AG20443 (cell line): ENCODE data around the gene BUD13.

Experiments used
- DNase-seq: peaks from one replicate; pipeline ENCODE4 v3.0.0; 2012; ENCODE audit warnings: low spot score, mixed read lengths

BUD13 gene

GRCh38 chr11:116750070-116750718, 22.6 kb downstream of the BUD13 start:
- no peak for DNase-seq

- DNase-seq: no peak
These were observed 30.7 kb downstream of the BUD13 start for GRCh38 chr11:116742104-116742503.

- DNase-seq: no peak
These were observed 32.0 kb downstream of the BUD13 start for GRCh38 chr11:116740741-116741140.

- no peak for DNase-seq
These were observed 33.8 kb downstream of the BUD13 start for GRCh38 chr11:116738975-116739374.

- DNase-seq: no peak
These were observed 36.0 kb downstream of the BUD13 start for GRCh38 chr11:116736763-116737162.

- DNase-seq: no peak
These were observed 38.7 kb downstream of the BUD13 start for GRCh38 chr11:116733969-116734508.

- no peak for DNase-seq
These were observed 39.6 kb downstream of the BUD13 start for GRCh38 chr11:116733043-116733755.

- DNase-seq: peak; percentile 94
These were observed 40.3 kb downstream of the BUD13 start for GRCh38 chr11:116732271-116733042.

- no peak for DNase-seq
These were observed 41.0 kb downstream of the BUD13 start for GRCh38 chr11:116731821-116732220.

GRCh38 chr11:116731097-116731761, 41.6 kb downstream of the BUD13 start:
- DNase-seq: peak; percentile 43

GRCh38 chr11:116730601-116731000, 42.2 kb downstream of the BUD13 start:
- peak; percentile 52 for DNase-seq

- DNase-seq: no peak
These were observed 42.6 kb downstream of the BUD13 start for GRCh38 chr11:116730241-116730561.

- no peak for DNase-seq
These were observed 43.1 kb downstream of the BUD13 start for GRCh38 chr11:116729501-116730240.

GRCh38 chr11:116727990-116728389, 44.8 kb downstream of the BUD13 start:
- no peak for DNase-seq

- DNase-seq: peak; percentile 91
These were observed 47.2 kb downstream of the BUD13 start for GRCh38 chr11:116725434-116726221.

- no peak for DNase-seq
These were observed 48.0 kb downstream of the BUD13 start for GRCh38 chr11:116724813-116725212.

- no peak for DNase-seq
These were observed 49.3 kb downstream of the BUD13 start for GRCh38 chr11:116723511-116723910.

- no peak for DNase-seq
These were observed 50.8 kb downstream of the BUD13 start for GRCh38 chr11:116721988-116722387.

GRCh38 chr11:116720895-116721294, 51.9 kb downstream of the BUD13 start:
- no peak for DNase-seq

GRCh38 chr11:116718955-116719501, 53.8 kb downstream of the BUD13 start:
- no peak for DNase-seq
